GM10248 (cell line): ENCODE data around the gene KIF16B.

Experiments
- CTCF ChIA-PET: fragments of 300-600 bp; sonication (Branson Sonifier 250); formaldehyde crosslinking; extraction: SDS; loops from one replicate; lab custom pipeline; 2021; ENCODE audit warnings: antibody characterized with exemption; lab: Yijun Ruan, JAX
- POLR2A ChIA-PET: fragments of 350-650 bp; sonication (Branson Sonifier 250); formaldehyde crosslinking; extraction: SDS; loops from one replicate; lab custom pipeline; 2020; ENCODE audit warnings: antibody characterized with exemption; lab: Yijun Ruan, JAX
- DNase-seq: peaks from one replicate; pipeline ENCODE4 v3.0.0; 2012; ENCODE audit errors: extremely low spot score
- CTCF ChIP-seq: IDR thresholded peaks from 2 replicates; pipeline ENCODE4 v1.5.1; 2012; ENCODE audit warnings: mild to moderate bottlenecking, low read depth; ENCODE audit errors: extremely low read depth, missing control alignments, control extremely low read depth

KIF16B gene

GRCh38 chr20:16562259-16562658, 11.0 kb downstream of the KIF16B start:
- ChIA-PET CTCF (interaction anchor here (1.2 to 1.6 kb wide), 2 partner anchors 8 to 11 kb away, joined by 3 read pairs; no protein-coding TSS in a partner anchor), POLR2A (no interaction called here)
- TF ChIP-seq CTCF, result no peak
- no peak for DNase-seq

- no peak for DNase-seq
- ChIA-PET CTCF (no interaction called here), POLR2A (no interaction called here)
- TF ChIP-seq CTCF, result no peak
Measured at GRCh38 chr20:16560661-16561060, 12.6 kb downstream of the KIF16B start.

GRCh38 chr20:16560216-16560615, 13.0 kb downstream of the KIF16B start:
- ChIA-PET POLR2A (no interaction called here), CTCF (no interaction called here)
- no peak for TF ChIP-seq CTCF
- DNase-seq, result no peak

- no peak for TF ChIP-seq CTCF
- ChIA-PET POLR2A (no interaction called here), CTCF (no interaction called here)
- no peak for DNase-seq
Measured at GRCh38 chr20:16556301-16556700, 16.9 kb downstream of the KIF16B start.

GRCh38 chr20:16555754-16556153, 17.5 kb downstream of the KIF16B start:
- no peak for DNase-seq
- ChIA-PET POLR2A (no interaction called here), CTCF (no interaction called here)
- no peak for TF ChIP-seq CTCF

- ChIA-PET POLR2A (no interaction called here), CTCF (interaction anchor here (1.1 to 2.2 kb wide), 3 partner anchors 8 to 16 kb away, joined by 3 to 5 read pairs (median 3); no protein-coding TSS in a partner anchor)
- no peak for DNase-seq
- TF ChIP-seq CTCF, result no peak
Measured at GRCh38 chr20:16554766-16555543, 18.3 kb downstream of the KIF16B start.
